ENCODE data around the gene STMN3.

STMN3 gene

GRCh38 chr20:63653041-63653973 is at the start of gene STMN3 (continued):
- TF ChIP-seq HOXD13 (CRISPR knock-in tag; IDR thresholded peaks at IDR 0.05; ENCODE audit: borderline replicate concordance) (no peak), ZNF785 (tag by site-specific recombination; IDR thresholded peaks at IDR 0.05) (no peak), ZNF837 (tag by site-specific recombination; IDR thresholded peaks at IDR 0.05) (no peak), ZNF140 (tag by site-specific recombination; IDR thresholded peaks at IDR 0.05) (no peak), ZBTB48 (tag by site-specific recombination; IDR thresholded peaks at IDR 0.05) (0 out of 2 replicates have a peak, but pooled peaks have one; percentile 54), ZNF112 (tag by site-specific recombination; IDR thresholded peaks at IDR 0.05) (no peak), HOXC10 (CRISPR knock-in tag; IDR thresholded peaks at IDR 0.05) (no peak), ZNF530 (tag by site-specific recombination; IDR thresholded peaks at IDR 0.05; ENCODE audit: low read depth) (no peak), ZNF600 (tag by site-specific recombination; IDR thresholded peaks at IDR 0.05) (peak; percentile 87), MZF1 (tag by site-specific recombination; IDR thresholded peaks at IDR 0.05; ENCODE audit: borderline replicate concordance) (no peak), PRDM1 (tag by site-specific recombination; IDR thresholded peaks at IDR 0.05) (no peak), ZNF416 (tag by site-specific recombination; IDR thresholded peaks at IDR 0.05) (no peak), ZNF521 (tag by site-specific recombination; IDR thresholded peaks at IDR 0.05) (no peak), ZNF248 (tag by site-specific recombination; IDR thresholded peaks at IDR 0.05) (no peak), ZNF155 (tag by site-specific recombination; IDR thresholded peaks at IDR 0.05) (no peak), ZBTB20 (tag by site-specific recombination; IDR thresholded peaks at IDR 0.05) (peak; percentile 54; the same call in 1 of the 2 replicates), ZBTB17 (tag by site-specific recombination; IDR thresholded peaks at IDR 0.05) (peak; percentile 41; the same call in 1 of the 2 replicates), ZNF19 (tag by site-specific recombination; IDR thresholded peaks at IDR 0.05; ENCODE audit: low read depth) (no peak), ZNF596 (tag by site-specific recombination; IDR thresholded peaks at IDR 0.05) (peak; percentile 72), OVOL3 (tag by site-specific recombination; IDR thresholded peaks at IDR 0.05) (no peak), ZBTB7A (tag by site-specific recombination; IDR thresholded peaks at IDR 0.05; ENCODE audit: low read depth) (no peak), RBAK (tag by site-specific recombination; IDR thresholded peaks at IDR 0.05) (no peak), WT1 (tag by site-specific recombination; IDR thresholded peaks at IDR 0.05) (peak; percentile 49; the same call in 1 of the 2 replicates), OSR2 (tag by site-specific recombination; IDR thresholded peaks at IDR 0.05) (no peak), PATZ1 (tag by site-specific recombination; IDR thresholded peaks at IDR 0.05) (peak; percentile 88), ZNF548 (tag by site-specific recombination; IDR thresholded peaks at IDR 0.05) (no peak), ZIC2 (tag by site-specific recombination; IDR thresholded peaks at IDR 0.05) (no peak; the same call in 1 of the 2 replicates), ZNF677 (tag by site-specific recombination; IDR thresholded peaks at IDR 0.05) (no peak), ZFHX2 (tag by site-specific recombination; conservative IDR thresholded peaks at IDR 0.05) (peak; percentile 74), ZNF423 (tag by site-specific recombination; IDR thresholded peaks at IDR 0.05) (peak; percentile 69; the same call in 1 of the 2 replicates), ZNF792 (tag by site-specific recombination; IDR thresholded peaks at IDR 0.05) (no peak), ZNF623 (tag by site-specific recombination; IDR thresholded peaks at IDR 0.05) (no peak), ZNF561 (tag by site-specific recombination; IDR thresholded peaks at IDR 0.05; ENCODE audit: borderline replicate concordance) (peak; percentile 54), GLI2 (tag by site-specific recombination; IDR thresholded peaks at IDR 0.05; ENCODE audit: borderline replicate concordance, low read depth) (no peak)
- TF ChIP-seq, protein P1, sequence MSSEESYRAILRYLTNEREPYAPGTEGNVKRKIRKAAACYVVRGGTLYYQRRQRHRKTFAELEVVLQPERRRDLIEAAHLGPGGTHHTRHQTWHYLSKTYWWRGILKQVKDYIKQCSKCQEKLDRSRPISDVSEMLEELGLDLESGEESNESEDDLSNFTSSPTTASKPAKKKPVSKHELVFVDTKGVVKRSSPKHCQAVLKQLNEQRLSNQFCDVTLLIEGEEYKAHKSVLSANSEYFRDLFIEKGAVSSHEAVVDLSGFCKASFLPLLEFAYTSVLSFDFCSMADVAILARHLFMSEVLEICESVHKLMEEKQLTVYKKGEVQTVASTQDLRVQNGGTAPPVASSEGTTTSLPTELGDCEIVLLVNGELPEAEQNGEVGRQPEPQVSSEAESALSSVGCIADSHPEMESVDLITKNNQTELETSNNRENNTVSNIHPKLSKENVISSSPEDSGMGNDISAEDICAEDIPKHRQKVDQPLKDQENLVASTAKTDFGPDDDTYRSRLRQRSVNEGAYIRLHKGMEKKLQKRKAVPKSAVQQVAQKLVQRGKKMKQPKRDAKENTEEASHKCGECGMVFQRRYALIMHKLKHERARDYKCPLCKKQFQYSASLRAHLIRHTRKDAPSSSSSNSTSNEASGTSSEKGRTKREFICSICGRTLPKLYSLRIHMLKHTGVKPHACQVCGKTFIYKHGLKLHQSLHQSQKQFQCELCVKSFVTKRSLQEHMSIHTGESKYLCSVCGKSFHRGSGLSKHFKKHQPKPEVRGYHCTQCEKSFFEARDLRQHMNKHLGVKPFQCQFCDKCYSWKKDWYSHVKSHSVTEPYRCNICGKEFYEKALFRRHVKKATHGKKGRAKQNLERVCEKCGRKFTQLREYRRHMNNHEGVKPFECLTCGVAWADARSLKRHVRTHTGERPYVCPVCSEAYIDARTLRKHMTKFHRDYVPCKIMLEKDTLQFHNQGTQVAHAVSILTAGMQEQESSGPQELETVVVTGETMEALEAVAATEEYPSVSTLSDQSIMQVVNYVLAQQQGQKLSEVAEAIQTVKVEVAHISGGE (tag by site-specific recombination; conservative IDR thresholded peaks at IDR 0.05; ENCODE audit: low read depth): peak; percentile 59
- TF ChIP-seq, protein P2, sequence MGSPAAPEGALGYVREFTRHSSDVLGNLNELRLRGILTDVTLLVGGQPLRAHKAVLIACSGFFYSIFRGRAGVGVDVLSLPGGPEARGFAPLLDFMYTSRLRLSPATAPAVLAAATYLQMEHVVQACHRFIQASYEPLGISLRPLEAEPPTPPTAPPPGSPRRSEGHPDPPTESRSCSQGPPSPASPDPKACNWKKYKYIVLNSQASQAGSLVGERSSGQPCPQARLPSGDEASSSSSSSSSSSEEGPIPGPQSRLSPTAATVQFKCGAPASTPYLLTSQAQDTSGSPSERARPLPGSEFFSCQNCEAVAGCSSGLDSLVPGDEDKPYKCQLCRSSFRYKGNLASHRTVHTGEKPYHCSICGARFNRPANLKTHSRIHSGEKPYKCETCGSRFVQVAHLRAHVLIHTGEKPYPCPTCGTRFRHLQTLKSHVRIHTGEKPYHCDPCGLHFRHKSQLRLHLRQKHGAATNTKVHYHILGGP (tag by site-specific recombination; IDR thresholded peaks at IDR 0.05): no peak

Measured in HEK293 (cell line).